Sigmoid colon (tissue), 7 donors: ENCODE data around the gene RPL4. TPM values are rescaled to one million over a fixed set of nuclear protein-coding genes. Genes with fewer than 3 reads are reported as not detected.

Experiments used
- DNase-seq: peaks from one replicate; pipeline ENCODE4 v3.0.0-alpha.2; 2019
- H3K27ac ChIP-seq, 4 donors: fragments of 200-600 bp; sonication (generic); one replicate each; pipeline ENCODE4 v1.5.1; 2016 to 2019; ENCODE audit warnings: mild to moderate bottlenecking in 1 of 4
- H3K27me3 ChIP-seq, 3 donors: fragments of 200-600 bp; sonication (generic); one replicate each; pipeline ENCODE4 v1.5.1; 2019; ENCODE audit warnings: mild to moderate bottlenecking in 1 of 3
- H3K36me3 ChIP-seq, 4 donors: fragments of 200-600 bp; sonication (generic); one replicate each; pipeline ENCODE4 v1.5.1; 2016 to 2019
- H3K4me1 ChIP-seq, 4 donors: fragments of 200-600 bp; sonication (generic); one replicate each; pipeline ENCODE4 v1.5.1; 2017 to 2019
- H3K4me3 ChIP-seq, 4 donors: fragments of 200-600 bp; sonication (generic); one replicate each; pipeline ENCODE4 v1.5.1; 2017 to 2019; ENCODE audit warnings: mild to moderate bottlenecking in 2 of 4, moderate library complexity in 1 of 4
- H3K9me3 ChIP-seq, 4 donors: fragments of 200-600 bp in 3 of 4; sonication (generic) in 3 of 4; one replicate each; pipeline versions ENCODE4 v1.5.1 to v1.6.1; 2013 to 2019
- CTCF ChIP-seq, 4 experiments: fragments of 450-650 bp in 3 of 4; fragments of 200-600 bp in 1 of 4; IDR thresholded peaks; one replicate each; pipeline ENCODE4 v1.5.1; 2016 to 2019; ENCODE audit warnings: antibody characterized with exemption in 4 of 4, mild to moderate bottlenecking in 3 of 4, moderate library complexity in 2 of 4
- EP300 ChIP-seq, 4 donors: sonication (generic); formaldehyde crosslinking; IDR thresholded peaks; one replicate each; pipeline ENCODE4 v1.6.1; 2017; ENCODE audit warnings: antibody characterized with exemption in 4 of 4
- POLR2A ChIP-seq, 2 donors: fragments of 450-650 bp; IDR thresholded peaks; one replicate each; pipeline ENCODE4 v1.6.1; 2016; ENCODE audit warnings: antibody characterized with exemption in 2 of 2, mild to moderate bottlenecking in 2 of 2, moderate library complexity in 2 of 2
- POLR2AphosphoS5 ChIP-seq, 4 donors: sonication (generic); formaldehyde crosslinking; IDR thresholded peaks; one replicate each; pipeline ENCODE4 v1.6.1; 2017; ENCODE audit warnings: antibody characterized with exemption in 4 of 4
- WGBS, 2 donors: extraction: QIAGEN DNeasy Blood & Tissue Kit; methylation state at CpG; one replicate each; pipeline ENCODE4 v1.1.7; 2013; 5-methylcytosine and 5-hydroxymethylcytosine counted together
- intact Hi-C: fragments of 100-400 bp; cut with DNase I; formaldehyde crosslinking; loops from one replicate; pipeline ENCODE4 v1.15.1; 2023
- polyA plus RNA-seq, 3 donors: library from polyadenylated mRNA; stranded (reverse); fragments of 200-250 nt; gene quantifications; one replicate each; pipeline ENCODE4 v1.2.3, GENCODE V29; 2013
- total RNA-seq, 4 donors: library from RNA; depleted of rRNA; stranded (reverse); fragments of >200 nt; gene quantifications; one replicate each; pipeline ENCODE4 v1.1.0, GENCODE V29; 2016
- donor health status: healthy with polysubstance abuse.
- donor health status: Bipolar disorder and iron deficiency.
- donor health status: healthy.

RPL4 gene
- total and polyA plus RNA-seq, 7 donors: 1,665 to 9,223 (median 3,282) TPM

GRCh38 chr15:66524838-66525237 lies 20.2 kb upstream of the RPL4 start:
- no peak overlapping the region for H3K4me3 ChIP-seq
- no peaks in the 10 kb centered on the region for H3K27me3 ChIP-seq
- peaks cover 0 to 17% (median 1%) of the 10 kb centered on the region in 4 donors for H3K36me3 ChIP-seq
- 84 to 92% methylated on average over 4 of the region's 4 CpGs for WGBS, 2 donors
- intact Hi-C loops: no loop called here
- H3K4me1 ChIP-seq: no peaks in the 10 kb centered on the region
- no peaks in the 10 kb centered on the region for H3K9me3 ChIP-seq
- no peak for TF ChIP-seq POLR2AphosphoS5 (IDR thresholded peaks at IDR 0.05)
- H3K27ac ChIP-seq: no peak overlapping the region
- DNase-seq: no peak

GRCh38 chr15:66523926-66524325 lies 19.3 kb upstream of the RPL4 start:
- Histone ChIP-seq H3K4me1 (no peaks in the 10 kb centered on the region), H3K36me3 (peaks cover 0 to 8% (median 0%) of the 10 kb centered on the region in 4 donors), H3K4me3 (no peak overlapping the region), H3K9me3 (no peaks in the 10 kb centered on the region), H3K27me3 (no peaks in the 10 kb centered on the region), H3K27ac (no peak overlapping the region)
- TF ChIP-seq POLR2A (IDR thresholded peaks at IDR 0.05) (no peak), EP300 (IDR thresholded peaks at IDR 0.05) (no peak), POLR2AphosphoS5 (IDR thresholded peaks at IDR 0.05) (no peak), CTCF (IDR thresholded peaks at IDR 0.05) (no peak)
- DNase-seq: no peak
- 93 to 95% methylated on average over 3 of the region's 3 CpGs for WGBS, 2 donors
- intact Hi-C loops: no loop called here

- H3K27ac ChIP-seq: no peak overlapping the region
- WGBS, 2 donors: 94 to 99% methylated on average over 2 of the region's 2 CpGs
- H3K27me3 ChIP-seq: no peaks in the 10 kb centered on the region
- H3K4me1 ChIP-seq: no peaks in the 10 kb centered on the region
- DNase-seq: no peak
- H3K9me3 ChIP-seq: no peaks in the 10 kb centered on the region
- intact Hi-C loops: no loop called here
- H3K4me3 ChIP-seq: no peak overlapping the region
- TF ChIP-seq POLR2A (IDR thresholded peaks at IDR 0.05) (no peak), EP300 (IDR thresholded peaks at IDR 0.05) (no peak), POLR2AphosphoS5 (IDR thresholded peaks at IDR 0.05) (no peak), CTCF (IDR thresholded peaks at IDR 0.05) (no peak)
- H3K36me3 ChIP-seq: peaks cover 0 to 16% (median 0%) of the 10 kb centered on the region in 4 donors
Measured at GRCh38 chr15:66515901-66516322, 11.3 kb upstream of the RPL4 start.

GRCh38 chr15:66514586-66514985 lies 9.9 kb upstream of the RPL4 start:
- Histone ChIP-seq H3K36me3 (peaks cover 0 to 16% (median 0%) of the 10 kb centered on the region in 4 donors), H3K9me3 (no peaks in the 10 kb centered on the region), H3K27ac (no peak overlapping the region), H3K27me3 (no peaks in the 10 kb centered on the region), H3K4me3 (no peak overlapping the region), H3K4me1 (no peaks in the 10 kb centered on the region)
- TF ChIP-seq EP300 (IDR thresholded peaks at IDR 0.05) (no peak), CTCF (IDR thresholded peaks at IDR 0.05) (no peak), POLR2AphosphoS5 (IDR thresholded peaks at IDR 0.05) (no peak), POLR2A (IDR thresholded peaks at IDR 0.05) (no peak)
- 85 to 87% methylated on average over 3 of the region's 3 CpGs for WGBS, 2 donors
- DNase-seq: no peak
- intact Hi-C loops: no loop called here

- Histone ChIP-seq H3K27me3 (no peaks in the 10 kb centered on the region), H3K4me3 (no peak overlapping the region), H3K27ac (no peak overlapping the region), H3K9me3 (no peaks in the 10 kb centered on the region), H3K36me3 (peaks cover 0 to under 1% (median 0%) of the 10 kb centered on the region in 4 donors), H3K4me1 (peaks cover 0 to 19% (median 12%) of the 10 kb centered on the region in 4 donors)
- WGBS, 2 donors: 94 to 96% methylated on average over 3 of the region's 3 CpGs
- no peak for DNase-seq
- intact Hi-C loops: no loop called here
- TF ChIP-seq POLR2AphosphoS5 (IDR thresholded peaks at IDR 0.05): no peak
- no peak for TF ChIP-seq CTCF (IDR thresholded peaks at IDR 0.05)
- TF ChIP-seq EP300 (IDR thresholded peaks at IDR 0.05): no peak
- no peak for TF ChIP-seq POLR2A (IDR thresholded peaks at IDR 0.05)
Measured at GRCh38 chr15:66508293-66508883, 3.7 kb upstream of the RPL4 start.
